Loucy (cell line): ENCODE measurements around the gene PHACTR1.

Source experiments
- H2AFZ ChIP-seq: fragments of 200-600 bp; sonication (generic); 2 replicates; pipeline ENCODE4 v1.6.0; 2016; ENCODE audit warnings: antibody characterized with exemption, mild to moderate bottlenecking, low read length, moderate library complexity
- H3F3A ChIP-seq: fragments of 200-600 bp; 2 replicates; pipeline ENCODE4 v1.6.0; 2016; ENCODE audit warnings: antibody characterized with exemption, low read depth, mild to moderate bottlenecking
- H3K27me3 ChIP-seq: fragments of 200-600 bp; sonication (generic); 2 replicates; pipeline ENCODE4 v1.6.1; 2014; ENCODE audit warnings: low read length, mild to moderate bottlenecking; ENCODE audit not compliant: insufficient read depth, poor library complexity, severe bottlenecking
- H3K36me3 ChIP-seq: fragments of 200-600 bp; sonication (generic); 2 replicates; pipeline ENCODE4 v1.6.1; 2016; ENCODE audit warnings: low read length; ENCODE audit not compliant: insufficient read depth
- H3K4me1 ChIP-seq: fragments of 200-600 bp; sonication (generic); 2 replicates; pipeline ENCODE4 v1.5.1; 2014; ENCODE audit warnings: low read length, mild to moderate bottlenecking; ENCODE audit not compliant: insufficient read depth, poor library complexity, severe bottlenecking
- H3K4me2 ChIP-seq: fragments of 200-600 bp; sonication (generic); 2 replicates; pipeline ENCODE4 v1.6.0; 2014; ENCODE audit warnings: antibody characterized with exemption, low read length, low read depth, mild to moderate bottlenecking; ENCODE audit not compliant: poor library complexity, severe bottlenecking
- H3K4me3 ChIP-seq: fragments of 200-600 bp; sonication (generic); 2 replicates; pipeline ENCODE4 v1.5.1; 2014; ENCODE audit warnings: low read length, mild to moderate bottlenecking, mixed read lengths; ENCODE audit not compliant: poor library complexity, severe bottlenecking
- H3K79me2 ChIP-seq: fragments of 200-600 bp; sonication (generic); 2 replicates; pipeline ENCODE4 v1.6.1; 2014; ENCODE audit warnings: low read length; ENCODE audit not compliant: insufficient read depth
- H3K9ac ChIP-seq: fragments of 200-600 bp; sonication (generic); 2 replicates; pipeline ENCODE4 v1.6.0; 2014; ENCODE audit warnings: mild to moderate bottlenecking, low read depth, low read length, moderate library complexity; ENCODE audit not compliant: poor library complexity, severe bottlenecking
- H3K9me2 ChIP-seq: fragments of 200-600 bp; sonication (generic); replicated peaks from 2 replicates; pipeline ENCODE4 v1.6.1; 2016; ENCODE audit warnings: low read depth, low read length, mixed read lengths
- H3K9me3 ChIP-seq: fragments of 200-600 bp; sonication (generic); 2 replicates; pipeline ENCODE4 v1.6.1; 2014; ENCODE audit warnings: mild to moderate bottlenecking, antibody characterized with exemption, low read length, low read depth; ENCODE audit not compliant: insufficient read depth
- H4K20me1 ChIP-seq: fragments of 200-600 bp; sonication (generic); 2 replicates; pipeline ENCODE4 v1.6.0; 2014; ENCODE audit warnings: antibody characterized with exemption, low read length, mild to moderate bottlenecking; ENCODE audit not compliant: insufficient read depth, poor library complexity, severe bottlenecking
- EZH2phosphoT487 ChIP-seq: fragments of 200-600 bp; IDR thresholded peaks from 2 replicates; pipeline ENCODE4 v1.6.1; 2018; ENCODE audit warnings: antibody characterized with exemption, mild to moderate bottlenecking, moderate library complexity, borderline replicate concordance
- TF ChIP-seq, protein P1 (sequence below): fragments of 200-600 bp; sonication (generic); conservative IDR thresholded peaks from 2 replicates; pipeline ENCODE4 v1.5.1; 2014; ENCODE audit warnings: mild to moderate bottlenecking, antibody characterized with exemption, low read length

Gene PHACTR1

DNA sequence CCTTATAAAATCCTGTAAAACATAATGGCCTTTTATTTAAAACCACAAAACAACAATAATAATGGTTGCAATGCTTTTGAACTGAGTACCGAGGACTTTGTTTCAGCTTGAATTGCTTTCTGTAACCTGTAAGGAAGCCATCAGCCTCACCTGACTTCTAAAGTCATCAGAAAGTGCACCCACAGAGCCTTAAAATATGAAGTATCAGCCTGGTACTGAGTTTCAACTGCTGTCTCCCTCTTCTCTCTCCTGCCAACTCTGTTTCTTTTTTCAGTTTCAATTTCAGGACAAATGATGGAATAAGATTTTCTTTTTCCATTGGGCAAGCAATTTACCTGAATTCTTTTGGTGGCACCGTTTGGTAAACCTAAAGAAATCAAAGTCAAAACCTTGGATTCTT, 119.4 kb downstream of the PHACTR1 start:
- Histone ChIP-seq H3F3A (no peaks in the 10 kb centered on the region), H4K20me1 (no peaks in the 10 kb centered on the region), H3K36me3 (no peaks in the 10 kb centered on the region), H3K9me3 (peaks cover 7% of the 10 kb centered on the region; the same call in 1 of the 2 replicates), H3K79me2 (no peaks in the 10 kb centered on the region), H3K27me3 (peaks cover 7% of the 10 kb centered on the region), H3K9ac (no peak overlapping the region), H2AFZ (no peak overlapping the region), H3K4me2 (no peak overlapping the region), H3K9me2 (no peaks in the 10 kb centered on the region), H3K4me1 (no peaks in the 10 kb centered on the region), H3K4me3 (no peak overlapping the region)
- TF ChIP-seq EZH2phosphoT487: no peak

DNA sequence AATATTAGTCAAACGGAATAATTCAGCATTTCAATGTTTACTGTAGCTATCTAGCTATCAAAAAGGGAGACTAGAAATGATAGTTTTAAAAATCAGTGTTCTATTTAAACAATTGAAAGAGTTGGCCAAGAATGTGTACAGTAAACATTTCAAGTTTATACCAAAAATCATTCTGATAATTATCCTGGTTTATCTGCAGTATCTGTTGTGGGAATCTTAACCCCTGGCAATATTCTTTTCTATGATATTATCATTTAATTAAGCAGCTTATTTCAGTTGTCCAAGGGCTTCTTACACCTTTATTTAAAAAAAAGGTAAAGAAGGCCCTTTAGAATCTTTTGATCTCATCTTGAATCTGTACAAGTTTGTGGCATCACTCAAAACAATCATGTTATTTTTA, 125.1 kb downstream of the PHACTR1 start:
- no peaks in the 10 kb centered on the region for H3K79me2 ChIP-seq
- H3K9ac ChIP-seq: no peak overlapping the region
- H3K4me1 ChIP-seq: no peaks in the 10 kb centered on the region
- peaks cover 7% of the 10 kb centered on the region for H3K27me3 ChIP-seq
- no peak overlapping the region for H3K4me2 ChIP-seq
- TF ChIP-seq, protein P1, sequence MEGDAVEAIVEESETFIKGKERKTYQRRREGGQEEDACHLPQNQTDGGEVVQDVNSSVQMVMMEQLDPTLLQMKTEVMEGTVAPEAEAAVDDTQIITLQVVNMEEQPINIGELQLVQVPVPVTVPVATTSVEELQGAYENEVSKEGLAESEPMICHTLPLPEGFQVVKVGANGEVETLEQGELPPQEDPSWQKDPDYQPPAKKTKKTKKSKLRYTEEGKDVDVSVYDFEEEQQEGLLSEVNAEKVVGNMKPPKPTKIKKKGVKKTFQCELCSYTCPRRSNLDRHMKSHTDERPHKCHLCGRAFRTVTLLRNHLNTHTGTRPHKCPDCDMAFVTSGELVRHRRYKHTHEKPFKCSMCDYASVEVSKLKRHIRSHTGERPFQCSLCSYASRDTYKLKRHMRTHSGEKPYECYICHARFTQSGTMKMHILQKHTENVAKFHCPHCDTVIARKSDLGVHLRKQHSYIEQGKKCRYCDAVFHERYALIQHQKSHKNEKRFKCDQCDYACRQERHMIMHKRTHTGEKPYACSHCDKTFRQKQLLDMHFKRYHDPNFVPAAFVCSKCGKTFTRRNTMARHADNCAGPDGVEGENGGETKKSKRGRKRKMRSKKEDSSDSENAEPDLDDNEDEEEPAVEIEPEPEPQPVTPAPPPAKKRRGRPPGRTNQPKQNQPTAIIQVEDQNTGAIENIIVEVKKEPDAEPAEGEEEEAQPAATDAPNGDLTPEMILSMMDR: no peak
- no peak for TF ChIP-seq EZH2phosphoT487
- no peak overlapping the region for H3K4me3 ChIP-seq
- H3F3A ChIP-seq: no peaks in the 10 kb centered on the region; the same call in 1 of the 2 replicates
- H2AFZ ChIP-seq: no peak overlapping the region
- no peaks in the 10 kb centered on the region for H3K36me3 ChIP-seq
- peaks cover 7% of the 10 kb centered on the region; the same call in 1 of the 2 replicates for H3K9me3 ChIP-seq
- no peaks in the 10 kb centered on the region for H3K9me2 ChIP-seq
- H4K20me1 ChIP-seq: no peaks in the 10 kb centered on the region

GRCh38 chr6:12842114-12842513, 125.5 kb downstream of the PHACTR1 start:
- Histone ChIP-seq H3K4me2 (no peak overlapping the region), H3K9me2 (no peaks in the 10 kb centered on the region), H4K20me1 (no peaks in the 10 kb centered on the region), H3F3A (no peaks in the 10 kb centered on the region; the same call in 1 of the 2 replicates), H2AFZ (no peak overlapping the region), H3K36me3 (no peaks in the 10 kb centered on the region), H3K4me3 (no peak overlapping the region), H3K9me3 (peaks cover 7% of the 10 kb centered on the region; the same call in 1 of the 2 replicates), H3K9ac (no peak overlapping the region), H3K79me2 (no peaks in the 10 kb centered on the region), H3K27me3 (peaks cover 7% of the 10 kb centered on the region), H3K4me1 (no peaks in the 10 kb centered on the region)
- TF ChIP-seq, protein P1: no peak
- no peak for TF ChIP-seq EZH2phosphoT487

DNA sequence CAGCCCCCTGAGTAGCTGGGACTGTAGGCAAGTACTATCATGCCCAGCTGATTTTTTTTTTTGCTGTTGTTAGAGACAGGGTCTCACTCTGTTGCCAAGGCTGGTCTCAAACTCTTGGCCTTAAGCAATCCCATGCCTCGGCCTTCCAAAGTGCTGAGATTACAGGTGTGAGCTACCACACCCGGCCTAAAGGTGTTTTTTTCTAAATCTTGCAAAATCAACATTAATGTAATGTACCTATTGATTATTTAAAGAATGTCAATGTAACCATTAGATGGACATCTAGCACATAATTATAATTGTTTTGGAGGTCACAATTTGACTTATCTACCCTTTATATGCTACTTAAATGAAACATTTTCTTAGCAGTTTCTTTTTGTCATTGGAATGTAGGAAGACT, 126.1 kb downstream of the PHACTR1 start:
- Histone ChIP-seq H3K9me2 (no peaks in the 10 kb centered on the region), H3F3A (no peaks in the 10 kb centered on the region; the same call in 1 of the 2 replicates), H3K9ac (no peak overlapping the region), H3K4me3 (no peak overlapping the region), H3K79me2 (no peaks in the 10 kb centered on the region), H3K27me3 (peaks cover 4% of the 10 kb centered on the region), H3K4me2 (no peak overlapping the region), H3K36me3 (no peaks in the 10 kb centered on the region), H3K4me1 (no peaks in the 10 kb centered on the region), H4K20me1 (no peaks in the 10 kb centered on the region), H2AFZ (no peak overlapping the region), H3K9me3 (peaks cover 3% of the 10 kb centered on the region; the same call in 1 of the 2 replicates)
- TF ChIP-seq, protein P1: no peak
- TF ChIP-seq EZH2phosphoT487: no peak
